Renal cortex interstitium (tissue), 15 donors: ENCODE results near the gene MYL10. TPM values are rescaled to one million over a fixed set of nuclear protein-coding genes. Genes with fewer than 3 reads are reported as not detected.

ENCODE experiments used
- DNase-seq, 11 donors: peaks; one replicate each; pipeline ENCODE4 v3.0.0-alpha.2; 2013; ENCODE audit warnings: low read depth in 9 of 11, low spot score in 4 of 11; ENCODE audit errors: extremely low read depth in 1 of 11
- long read RNA-seq, 16 experiments: transcript quantifications; one replicate each; lab custom pipeline, GENCODE V29; 2026
- polyA plus RNA-seq, 3 donors: library from polyadenylated mRNA; unstranded; fragments of 120-200 nt; gene quantifications; one replicate each; pipeline ENCODE4 v1.2.1, GENCODE V29; 2013; ENCODE audit not compliant: insufficient read length in 3 of 3

The MYL10 gene
- under 1 TPM in 2 of 3 donors, not detected in 1; 0.17 to 0.76 TPM for polyA plus RNA-seq
- long read RNA-seq, donor 1 = 0 reads
- long read RNA-seq, donor 2 = 0 reads
- long read RNA-seq, donor 3 = 0 reads
- long read RNA-seq, donor 4 = 0 reads
- long read RNA-seq, donor 5 = 0 reads
- long read RNA-seq, donor 6 = 0 reads
- long read RNA-seq, donor 7 = 0 reads
- long read RNA-seq, donor 8 = 0 reads
- long read RNA-seq, donor 9 = 0 reads
- long read RNA-seq, donor 10 = 0 reads
- long read RNA-seq, donor 11 = 0 reads
- long read RNA-seq, donor 12 = 0 reads
- long read RNA-seq, donor 13 = 0 reads
- long read RNA-seq, donor 14 = 0 reads
- long read RNA-seq, donor 15 = 0 reads
- long read RNA-seq, donor 16 = 0 reads

DNA sequence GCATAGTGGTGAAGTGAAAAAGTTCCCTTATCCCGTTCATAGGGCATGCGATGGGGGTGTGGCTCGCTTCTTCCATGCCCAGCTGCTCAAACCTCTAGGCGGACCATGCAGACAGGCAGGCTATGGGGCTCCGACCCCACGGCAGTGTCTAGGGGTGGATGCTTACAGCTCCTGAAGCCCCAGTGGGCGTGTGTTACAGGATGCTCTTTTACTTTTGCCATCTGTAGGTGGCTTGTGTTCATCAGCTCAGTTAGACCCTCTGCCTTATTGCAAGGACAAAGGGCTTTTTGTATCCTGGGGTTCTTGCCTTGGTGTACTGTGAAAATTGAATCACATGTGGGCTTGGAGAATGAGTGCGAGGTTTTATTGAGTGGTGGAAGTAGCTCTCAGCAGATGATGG, at the start of gene MYL10:
Gene MYL10 (minus strand): TSS at position 126 of the 400 bp plus-strand sequence. CDS start 178 bp downstream, outside the sequence.
- no peak for DNase-seq

DNA sequence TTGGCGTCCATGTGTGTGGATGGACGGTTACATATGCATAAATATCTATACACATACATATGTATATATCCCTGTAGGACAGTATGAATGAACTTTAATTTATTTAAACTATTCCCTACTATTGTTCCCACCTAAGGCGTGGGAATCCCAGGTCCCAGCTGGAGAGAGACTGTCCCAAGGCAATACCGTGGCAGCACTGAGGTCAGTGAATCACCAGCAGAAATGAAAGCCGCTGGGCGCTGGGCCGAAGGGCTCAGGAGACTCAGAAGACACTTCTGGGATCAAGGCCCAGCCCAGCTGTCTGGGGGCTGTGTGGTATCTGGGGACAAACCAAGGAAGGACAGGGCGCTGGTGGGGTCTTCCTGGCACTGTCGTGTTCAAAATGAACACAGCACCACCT, 49.6 kb upstream of the MYL10 start:
- DNase-seq = no peak

DNA sequence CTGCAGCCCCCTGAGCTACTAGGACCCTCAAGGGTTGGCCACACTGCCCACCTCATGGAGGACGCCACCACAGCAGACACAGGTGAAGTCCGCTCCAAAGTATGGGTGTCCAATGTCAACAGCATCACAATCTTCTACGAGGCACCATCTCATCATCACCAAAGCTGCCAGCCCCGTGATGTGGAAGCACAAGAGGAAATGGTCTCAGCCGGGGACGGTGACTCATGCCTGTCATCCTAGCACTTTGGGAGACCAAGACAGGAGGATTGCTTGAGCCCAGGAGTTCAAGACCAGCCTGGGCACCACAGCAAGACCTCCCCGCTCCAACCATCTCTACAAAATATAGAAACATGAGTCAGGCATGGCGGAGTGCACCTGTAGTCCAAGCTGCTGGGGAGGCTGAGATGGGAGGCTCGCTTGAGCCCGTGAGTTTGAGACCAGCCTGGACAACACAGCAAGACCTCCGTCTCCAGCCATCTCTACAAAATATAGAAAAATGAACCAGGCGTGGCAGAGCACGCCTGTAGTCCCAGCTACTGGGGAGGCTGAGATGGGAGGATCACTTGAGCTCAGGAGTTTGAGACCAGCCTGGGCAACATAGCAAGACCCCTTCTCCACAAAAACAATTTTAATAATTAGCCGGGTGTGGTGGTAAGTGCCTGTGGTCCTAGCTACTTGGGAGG, 48.8 kb upstream of the MYL10 start:
- no peak for DNase-seq

DNA sequence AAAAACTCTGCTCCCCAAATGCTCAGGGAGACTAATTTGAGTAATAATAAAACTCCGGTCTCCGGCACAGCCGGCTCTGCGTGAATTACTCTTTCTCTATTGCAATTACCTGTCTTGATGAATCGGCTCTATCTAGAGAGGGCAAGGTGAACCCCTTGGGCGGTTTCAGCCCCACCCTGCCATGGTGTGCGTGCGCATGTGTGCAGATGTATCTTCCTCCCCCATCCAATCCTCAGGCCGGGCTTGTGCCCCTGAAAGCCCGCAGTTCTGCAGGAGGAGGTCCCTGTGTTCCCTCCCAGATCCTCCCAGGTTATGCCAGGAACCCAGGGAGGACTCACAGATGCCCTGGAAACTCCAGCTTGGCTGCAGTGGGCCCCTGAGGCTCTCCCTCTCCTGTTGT, 48.3 kb upstream of the MYL10 start:
- DNase-seq = no peak

DNA sequence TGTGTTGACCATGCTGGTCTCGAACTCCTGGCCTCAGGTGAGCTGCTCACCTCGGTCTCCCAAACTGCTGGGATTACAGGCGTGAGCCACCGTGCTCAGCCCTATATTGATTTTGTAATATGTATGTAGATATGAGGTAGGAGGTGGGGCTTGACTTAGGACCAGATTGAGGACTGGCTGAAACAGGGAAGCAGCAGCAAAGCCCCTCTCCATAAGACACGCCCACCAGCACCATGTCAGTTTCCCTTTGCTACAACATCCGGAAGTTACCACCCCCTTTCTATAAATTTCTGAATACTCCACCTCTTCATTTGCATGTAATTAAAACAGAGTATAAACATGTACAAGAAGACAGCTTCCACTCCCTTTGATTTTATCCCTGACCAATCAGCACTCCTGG, 47.9 kb upstream of the MYL10 start:
- DNase-seq = no peak

DNA sequence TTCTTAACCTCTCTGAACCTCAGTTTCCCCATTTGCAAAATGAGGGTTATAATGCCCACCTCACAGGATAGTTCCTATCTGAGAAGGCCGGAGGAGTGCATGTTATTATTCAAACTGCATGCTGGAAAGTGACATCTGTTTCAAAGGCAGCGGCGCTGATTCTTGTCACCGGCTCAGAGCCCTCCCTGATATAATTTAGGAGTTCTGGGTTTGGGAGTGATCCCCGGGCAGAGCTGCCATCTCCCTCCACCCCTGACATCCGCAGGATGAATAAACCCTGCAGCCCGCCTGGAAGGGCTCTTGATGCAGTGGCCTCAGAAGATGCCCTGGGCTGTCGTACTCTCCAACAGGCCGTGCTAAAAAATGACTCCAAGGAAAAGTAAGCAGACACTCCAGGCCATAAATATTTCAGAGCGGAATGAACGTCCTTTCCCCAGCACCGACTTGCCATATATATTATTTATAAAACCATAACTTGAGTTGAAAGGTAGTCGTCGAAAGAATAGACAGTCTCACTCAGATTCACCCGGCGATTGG, 47.0 kb upstream of the MYL10 start:
- DNase-seq = no peak

DNA sequence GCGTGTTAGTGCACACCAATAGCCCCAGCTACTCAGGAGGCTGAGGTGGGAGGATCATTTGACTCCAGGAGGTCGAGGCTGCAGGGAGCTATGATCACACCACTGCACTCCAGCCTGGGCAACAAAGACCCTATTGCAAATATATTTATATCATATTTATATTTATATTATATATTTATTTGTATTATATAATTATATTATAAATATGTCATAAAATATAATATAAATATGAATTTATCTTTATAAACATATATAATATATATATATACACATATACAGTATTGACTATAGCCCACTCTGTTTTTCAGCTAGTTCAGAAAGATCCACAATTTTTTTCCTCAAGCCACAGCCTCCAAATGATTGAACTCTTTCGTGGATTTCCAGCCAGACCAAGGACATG, 45.3 kb upstream of the MYL10 start:
- no peak for DNase-seq

DNA sequence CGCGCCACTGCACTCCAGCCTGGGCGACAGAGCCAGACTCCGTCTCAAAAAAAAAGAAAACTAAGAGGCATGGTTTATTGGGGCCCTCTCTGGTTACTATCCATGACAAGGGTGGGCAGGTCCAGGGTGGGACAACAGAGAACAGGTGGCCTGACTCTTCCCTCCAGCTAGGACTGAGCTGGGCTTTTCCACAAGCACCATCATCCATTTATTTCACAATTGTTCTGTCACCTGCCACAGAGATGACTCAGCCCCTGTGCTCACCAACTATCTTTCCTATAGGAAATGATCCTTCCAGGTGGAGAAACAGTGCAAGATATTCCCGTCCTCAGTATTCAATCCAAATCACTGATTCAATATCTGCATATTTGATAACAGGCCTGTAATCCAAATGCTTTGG, 44.9 kb upstream of the MYL10 start:
- no peak for DNase-seq

DNA sequence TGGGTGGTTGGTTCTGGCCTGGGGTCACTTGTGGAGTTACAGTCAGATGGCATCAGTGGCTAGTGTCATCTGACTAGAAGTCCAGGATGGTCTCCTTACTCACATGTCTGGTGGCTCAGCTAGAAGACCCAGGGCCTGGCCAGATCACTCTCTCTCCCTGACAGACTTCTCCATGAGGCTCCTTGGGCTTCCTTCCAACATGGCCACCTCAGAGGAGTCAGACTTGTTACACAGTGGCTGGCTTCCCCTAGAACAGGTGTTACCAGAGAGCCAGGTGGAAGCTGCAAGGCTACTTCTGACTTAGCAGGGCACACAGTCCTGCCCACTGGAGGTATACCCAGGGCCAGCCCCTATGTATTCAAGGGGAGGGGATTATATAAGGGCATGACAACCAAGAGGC, 44.2 kb upstream of the MYL10 start:
- no peak for DNase-seq

DNA sequence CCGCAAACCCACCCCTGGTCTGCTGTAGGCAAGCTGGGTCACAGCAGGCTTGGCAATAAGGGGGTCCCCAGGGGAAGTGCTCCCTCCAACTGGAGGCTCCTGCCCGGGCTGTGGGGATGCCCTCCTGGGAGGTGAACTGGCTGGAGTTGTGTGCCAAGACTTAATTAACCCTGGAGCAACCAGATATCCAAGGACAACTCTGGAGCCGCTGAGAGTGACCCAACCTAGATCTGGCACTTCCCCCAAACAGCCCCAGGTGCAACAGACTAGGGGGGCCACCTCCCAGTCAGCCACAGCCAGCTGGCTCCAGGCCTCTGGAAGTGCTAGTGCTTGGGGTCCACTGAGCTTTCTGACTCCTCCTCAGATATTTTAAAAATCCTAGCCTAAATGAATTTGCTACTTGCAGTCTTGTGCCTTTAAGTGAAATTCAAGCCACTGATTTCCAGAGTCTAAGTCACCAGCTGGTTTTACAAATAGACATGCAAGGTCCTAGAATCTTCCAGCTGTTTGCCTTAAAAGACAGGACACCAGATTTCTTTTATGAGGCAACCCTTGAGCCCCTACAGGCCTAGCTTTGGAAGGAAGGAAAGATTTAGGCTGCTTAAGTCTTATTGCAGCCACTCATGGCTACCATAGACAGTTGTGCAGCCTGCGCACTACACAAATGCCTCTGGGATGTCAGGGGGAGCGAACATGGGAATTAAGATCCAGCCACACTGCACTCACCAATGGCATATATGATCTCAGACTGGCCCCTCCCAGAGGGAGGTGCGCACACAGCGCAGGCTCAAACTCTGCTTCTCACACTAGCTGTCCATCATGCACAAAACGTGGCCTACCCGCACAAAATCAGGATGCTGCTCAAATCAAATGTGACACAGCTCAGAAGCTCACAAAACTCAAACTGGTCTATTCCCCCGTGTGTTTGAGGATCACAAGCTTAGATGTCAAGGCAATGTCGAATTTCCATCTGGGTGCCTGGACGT, 42.6 kb upstream of the MYL10 start:
- DNase-seq = peak in 2 of 11 donors; percentile 41 to 48

DNA sequence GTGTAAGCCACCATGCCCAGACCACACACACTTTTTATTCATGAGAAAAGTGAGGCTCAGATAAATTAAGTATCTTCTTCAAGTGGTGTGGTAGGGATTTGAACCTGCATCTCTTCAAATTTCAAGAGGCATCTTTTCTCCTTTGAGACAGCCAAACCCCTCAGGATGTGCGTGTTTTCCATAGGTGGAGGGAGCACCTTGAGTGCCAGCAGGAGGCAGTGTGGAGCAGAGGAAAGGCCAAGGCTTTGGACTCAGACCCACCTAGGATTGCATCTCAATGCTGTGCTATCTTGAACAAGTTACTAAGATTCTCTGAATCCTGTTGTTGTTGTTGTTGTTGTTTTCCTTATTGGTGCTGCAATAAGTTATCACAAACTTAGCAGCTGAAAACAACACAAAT, 40.2 kb upstream of the MYL10 start:
- DNase-seq = no peak

DNA sequence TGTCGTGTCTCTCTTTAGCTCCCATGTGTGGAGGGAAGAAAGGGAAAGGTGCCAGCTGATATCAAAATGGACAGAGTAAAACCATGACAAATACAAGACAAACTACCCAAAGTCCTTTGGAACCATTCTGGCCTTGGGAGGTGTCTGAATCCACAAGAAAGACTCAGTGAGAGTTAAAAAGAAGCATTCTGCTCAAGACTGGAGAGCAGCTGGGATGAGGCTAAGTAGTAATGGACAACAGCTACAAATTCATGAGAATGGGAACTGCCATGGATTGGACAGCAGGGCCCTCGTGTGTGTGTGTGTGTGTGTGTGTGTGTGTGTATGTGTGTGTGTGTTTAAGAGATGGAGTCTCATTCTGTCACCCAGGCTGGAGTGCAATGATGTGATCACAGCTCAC, 39.6 kb upstream of the MYL10 start:
- DNase-seq = no peak

DNA sequence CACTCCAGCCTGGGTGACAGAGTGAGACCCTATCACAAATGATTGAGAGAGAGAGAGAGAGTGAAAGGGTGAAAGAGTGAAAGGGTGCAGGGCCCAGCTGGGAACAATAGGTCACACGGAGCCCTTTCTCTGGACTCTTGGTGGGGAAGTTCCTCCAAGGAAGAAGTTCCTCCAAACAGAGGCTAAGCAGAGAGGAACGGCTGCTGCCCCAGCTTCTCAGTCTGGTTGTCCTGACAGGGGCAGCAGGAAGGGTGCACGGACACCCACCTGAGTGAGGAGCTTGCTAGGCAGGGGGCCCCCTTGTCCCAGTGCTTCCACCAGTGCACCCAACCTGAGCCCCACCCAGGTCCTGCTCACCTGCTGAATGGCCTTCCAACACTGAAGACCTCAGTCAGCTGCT, 38.8 kb upstream of the MYL10 start:
- DNase-seq = no peak

DNA sequence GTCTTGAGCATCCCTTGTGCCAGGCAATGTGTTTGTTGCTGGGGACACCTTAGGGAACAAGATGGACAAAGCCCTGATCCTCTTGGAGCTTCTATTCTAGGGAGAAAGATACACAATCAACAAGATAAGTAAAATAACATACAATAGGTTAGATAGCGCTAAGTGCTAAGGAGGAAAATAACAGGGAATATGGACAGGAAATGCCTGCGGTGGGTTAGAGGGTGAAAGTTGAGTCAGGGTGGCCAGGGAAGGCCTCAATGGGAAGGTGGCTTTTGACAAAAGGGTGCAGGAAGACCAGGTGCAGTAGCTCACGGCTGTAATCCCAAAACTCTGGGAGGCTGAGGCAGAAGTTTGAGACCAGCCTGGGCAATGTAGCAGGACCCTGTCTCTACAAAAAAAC, 38.3 kb upstream of the MYL10 start:
- no peak for DNase-seq

DNA sequence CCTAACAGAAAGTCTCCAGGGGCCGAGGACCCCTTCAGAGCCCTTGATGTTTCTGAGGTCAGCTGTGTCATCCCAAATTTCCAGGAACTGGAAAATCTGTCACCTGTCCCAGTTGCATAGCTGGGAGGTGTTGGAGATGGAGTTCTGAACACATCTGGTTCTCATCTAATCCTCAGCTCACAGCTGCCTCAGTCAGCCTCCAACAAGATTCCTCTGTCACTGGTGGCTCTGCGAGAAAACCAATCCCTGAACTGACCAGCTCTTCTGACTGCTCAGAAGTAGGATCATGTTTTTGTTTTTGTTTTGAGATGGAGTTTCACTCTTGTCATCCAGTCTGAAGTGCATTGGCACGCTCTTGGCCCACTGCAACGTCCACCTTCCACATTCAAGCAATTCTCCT, 37.6 kb upstream of the MYL10 start:
- no peak for DNase-seq

DNA sequence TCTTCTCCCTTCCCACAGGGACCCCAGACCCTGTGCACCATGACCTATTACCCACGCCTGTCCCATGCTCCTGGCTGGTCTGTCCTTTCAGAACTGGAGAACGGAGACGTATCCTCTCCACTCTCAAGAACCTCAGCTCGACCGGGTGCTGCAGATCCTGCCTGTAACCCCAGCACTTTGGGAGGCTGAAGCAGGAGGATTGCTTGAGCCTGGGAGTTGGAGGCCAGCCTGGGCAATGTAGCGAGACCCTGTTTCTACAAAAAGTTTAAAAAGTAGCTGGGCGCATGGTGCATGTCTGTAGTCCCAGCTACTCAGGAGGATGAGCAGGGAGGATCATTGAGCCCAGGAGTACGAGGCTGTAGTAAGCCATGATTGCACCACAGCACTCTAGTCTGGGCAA, 37.2 kb upstream of the MYL10 start:
- no peak for DNase-seq

DNA sequence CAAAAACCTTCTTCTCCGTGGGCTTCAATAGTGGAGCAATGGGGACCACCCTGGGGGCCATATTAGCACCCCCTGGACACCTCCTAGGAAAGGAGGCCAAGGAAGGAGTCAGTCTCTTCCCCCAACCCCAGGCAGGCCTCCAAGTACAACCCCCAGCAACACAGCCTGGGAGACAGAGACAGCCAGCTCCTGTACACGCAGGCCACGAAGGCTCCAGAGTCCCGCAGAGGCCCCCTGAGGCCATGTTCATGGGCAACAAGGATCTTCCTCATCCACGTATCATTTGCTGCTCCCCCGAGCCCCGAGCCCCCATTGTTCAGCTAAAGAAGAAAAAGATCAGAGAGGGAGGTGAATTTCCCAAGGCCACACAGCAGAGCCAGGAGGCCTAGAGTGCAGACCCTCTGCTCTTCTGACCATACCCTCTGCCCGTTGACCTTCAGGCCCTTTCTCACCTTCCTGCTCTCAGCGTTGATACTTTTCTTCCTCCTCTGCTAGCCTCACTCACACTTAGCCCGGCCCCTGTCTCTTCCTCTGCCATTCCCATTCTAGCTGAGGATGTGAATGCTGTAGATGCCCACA, 35.9 kb upstream of the MYL10 start:
- no peak for DNase-seq

DNA sequence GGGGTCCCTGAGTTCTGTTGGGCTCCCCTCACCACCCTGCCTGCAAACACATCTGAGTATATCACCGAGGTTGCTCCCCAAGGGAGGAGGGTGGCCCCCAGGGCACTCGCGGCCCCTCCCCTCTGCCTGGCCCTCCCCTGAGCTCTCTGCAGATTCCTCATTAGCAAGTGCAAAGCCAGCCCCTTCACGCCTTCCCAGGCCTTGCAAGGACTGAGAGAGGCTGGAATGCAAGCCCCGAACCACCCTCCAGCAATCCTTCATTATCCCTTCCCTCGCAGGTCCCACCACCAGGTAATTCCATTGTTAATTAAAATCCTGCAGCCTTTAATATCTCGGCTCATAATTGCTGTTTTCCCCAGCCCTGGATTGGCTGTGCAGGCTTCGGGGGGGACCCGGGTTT, 35.3 kb upstream of the MYL10 start:
- no peak for DNase-seq

DNA sequence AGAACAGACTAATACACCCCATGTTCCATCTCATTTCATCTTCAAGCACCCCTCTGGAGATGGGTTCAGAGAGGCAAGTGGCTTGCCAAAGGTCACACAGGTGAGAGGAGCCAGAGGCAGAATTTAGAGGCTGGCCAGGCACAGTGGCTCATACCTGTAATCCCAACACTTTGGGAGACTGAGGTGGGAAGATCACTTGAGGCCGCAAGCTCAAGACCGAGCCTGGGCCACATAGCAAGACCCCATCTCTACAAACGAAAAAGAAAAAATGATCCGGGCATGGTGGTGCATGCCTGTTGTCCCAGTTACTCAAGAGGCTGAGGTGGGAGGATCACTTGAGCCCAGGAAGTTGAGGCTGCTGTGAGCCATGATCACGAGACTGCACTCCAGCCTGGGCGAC, 34.7 kb upstream of the MYL10 start:
- no peak for DNase-seq
